ENCODE results near the gene MUC5AC.

- TF ChIP-seq CTCF (IDR thresholded peaks at IDR 0.05): no peak
- no peak for TF ChIP-seq POLR2A (IDR thresholded peaks at IDR 0.05)
- no peak for TF ChIP-seq POLR2AphosphoS5 (IDR thresholded peaks at IDR 0.05; ENCODE audit: insufficient read depth in 1 of 2, low read depth in 1 of 2)
These were observed 8.2 kb upstream of the MUC5AC start for GRCh38 chr11:1149545-1149944.
